Measurements from ENCODE around the gene OLIG2.

OLIG2 gene

DNA sequence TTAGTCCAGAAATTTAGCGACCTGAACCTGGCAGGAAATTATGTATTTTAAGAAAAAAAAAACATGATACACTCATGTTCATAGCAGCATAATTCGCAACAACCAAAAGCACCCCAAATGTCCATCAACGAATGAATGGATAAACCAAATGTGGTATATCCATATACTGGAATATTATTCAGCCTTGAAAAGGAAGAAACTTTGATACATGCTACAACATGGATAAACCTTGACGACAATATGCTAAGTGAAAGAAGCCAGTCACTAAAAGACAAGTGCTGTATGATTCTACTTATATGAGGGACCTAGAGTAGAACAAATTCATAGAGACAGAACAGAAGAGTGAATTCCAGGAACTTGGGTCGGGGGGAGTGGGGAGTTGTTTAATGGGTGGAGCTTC lies 43.5 kb downstream of the OLIG2 start:
- DNase-seq, result no peak

DNA sequence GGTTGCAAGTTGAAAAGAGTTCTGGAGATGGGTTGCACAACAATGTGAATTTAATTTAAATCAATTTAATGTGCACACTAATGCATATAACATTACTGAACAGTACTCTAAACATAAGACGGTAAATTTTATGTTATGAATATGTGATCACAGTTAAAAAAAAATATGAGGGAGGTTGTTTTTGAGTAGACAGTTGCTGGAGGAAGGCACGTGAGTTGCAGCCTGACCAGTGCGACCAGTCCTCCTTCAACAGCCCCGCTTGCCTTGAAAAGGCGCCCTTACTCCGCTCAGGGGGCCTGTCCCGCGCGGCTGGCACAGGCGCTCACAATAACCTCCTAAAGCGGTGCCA lies 43.9 kb downstream of the OLIG2 start:
- no peak for DNase-seq

- no peak for DNase-seq
These were observed 44.4 kb downstream of the OLIG2 start, which contains the start of gene OLIG1 for GRCh38 chr21:33069994-33070743. OLIG1 (plus strand) TSS chr21:33070141; CDS start chr21:33070247, 106 bp downstream.

- DNase-seq, result no peak
These were observed 44.9 kb downstream of the OLIG2 start for GRCh38 chr21:33070744-33070997.

DNA sequence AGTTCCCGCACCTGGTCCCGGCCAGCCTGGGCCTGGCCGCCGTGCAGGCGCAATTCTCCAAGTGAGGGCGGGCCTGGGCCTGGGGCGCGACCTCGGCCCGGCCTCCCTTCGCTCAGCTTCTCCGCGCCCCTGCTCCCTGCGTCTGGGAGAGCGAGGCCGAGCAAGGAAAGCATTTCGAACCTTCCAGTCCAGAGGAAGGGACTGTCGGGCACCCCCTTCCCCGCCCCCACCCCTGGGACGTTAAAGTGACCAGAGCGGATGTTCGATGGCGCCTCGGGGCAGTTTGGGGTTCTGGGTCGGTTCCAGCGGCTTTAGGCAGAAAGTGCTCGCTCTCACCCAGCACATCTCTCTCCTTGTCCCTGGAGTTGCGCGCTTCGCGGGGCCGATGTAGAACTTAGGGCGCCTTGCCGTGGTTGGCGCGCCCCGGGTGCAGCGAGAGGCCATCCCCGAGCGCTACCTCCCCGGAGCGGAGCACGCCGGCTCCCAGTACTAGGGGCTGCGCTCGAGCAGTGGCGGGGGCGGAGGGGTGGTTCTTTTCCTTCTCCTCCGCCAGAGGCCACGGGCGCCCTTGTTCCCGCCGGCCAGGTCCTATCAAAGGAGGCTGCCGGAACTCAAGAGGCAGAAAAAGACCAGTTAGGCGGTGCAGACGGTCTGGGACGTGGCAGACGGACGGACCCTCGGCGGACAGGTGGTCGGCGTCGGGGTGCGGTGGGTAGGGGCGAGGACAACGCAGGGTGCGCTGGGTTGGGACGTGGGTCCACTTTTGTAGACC lies 45.4 kb downstream of the OLIG2 start:
- DNase-seq, result peak; percentile 14

- no peak for DNase-seq
These were observed 46.1 kb downstream of the OLIG2 start for GRCh38 chr21:33071770-33072306.

DNA sequence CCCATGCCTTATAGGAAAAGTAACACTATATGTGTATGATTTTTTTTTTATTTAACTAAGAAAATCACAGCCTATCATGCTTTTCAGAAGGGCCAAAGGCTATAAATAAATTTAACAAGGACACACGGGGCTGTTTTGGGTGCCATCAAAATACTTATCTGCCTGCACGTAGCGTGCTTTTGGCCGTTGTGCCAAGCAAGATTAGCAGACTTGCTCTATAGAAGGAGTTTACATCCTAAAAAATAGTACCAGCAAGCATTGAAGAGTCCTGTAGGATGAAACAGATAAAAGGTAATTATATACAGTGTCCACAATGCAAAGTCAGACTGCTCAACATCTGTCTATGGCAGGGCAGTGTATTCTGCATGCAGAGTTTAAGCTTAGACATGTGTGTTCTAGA lies 47.9 kb downstream of the OLIG2 start:
- DNase-seq, result no peak

GRCh38 chr21:33075128-33075527 lies 49.4 kb downstream of the OLIG2 start:
- no peak for DNase-seq

DNA sequence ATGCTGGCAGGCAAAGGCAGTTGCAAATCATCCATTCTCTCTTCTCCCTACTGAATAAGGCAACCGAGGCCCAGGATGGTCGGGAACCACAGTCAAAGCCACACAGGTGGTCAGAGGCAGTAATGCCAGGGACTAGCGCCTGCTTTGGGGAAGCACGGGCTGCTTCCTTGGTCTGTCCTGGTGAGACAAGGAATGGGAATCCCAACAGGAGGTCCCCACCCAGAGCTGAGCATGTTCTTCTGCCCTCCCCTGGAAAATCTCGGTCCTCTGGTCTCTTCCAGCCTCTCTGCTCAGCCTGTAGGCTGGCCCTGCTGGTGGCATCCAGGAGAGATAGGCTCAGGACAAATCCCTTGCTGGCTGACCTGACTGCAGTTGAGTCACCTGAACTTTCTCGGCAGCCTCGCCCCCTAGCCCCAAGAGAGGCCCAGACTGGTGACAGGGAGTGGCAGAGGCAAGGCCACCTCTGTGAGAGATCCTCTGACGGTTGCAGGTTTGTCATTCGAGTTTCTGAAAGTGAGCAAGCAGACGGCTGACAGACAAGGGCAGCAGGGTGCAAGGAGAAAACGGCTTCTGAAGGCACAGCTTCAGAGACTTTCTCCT lies 50.0 kb downstream of the OLIG2 start:
- DNase-seq, result no peak

- no peak for DNase-seq
These were observed 51.0 kb downstream of the OLIG2 start for GRCh38 chr21:33076600-33077329.

All from HCEC 1CT (cell line).